ENCODE results near the gene AUTS2. TPM values are rescaled to one million over a fixed set of nuclear protein-coding genes. Genes with fewer than 3 reads are reported as not detected.

AUTS2 gene
- total RNA-seq, 1 experiment from 2014 or later: 2.5 TPM

DNA sequence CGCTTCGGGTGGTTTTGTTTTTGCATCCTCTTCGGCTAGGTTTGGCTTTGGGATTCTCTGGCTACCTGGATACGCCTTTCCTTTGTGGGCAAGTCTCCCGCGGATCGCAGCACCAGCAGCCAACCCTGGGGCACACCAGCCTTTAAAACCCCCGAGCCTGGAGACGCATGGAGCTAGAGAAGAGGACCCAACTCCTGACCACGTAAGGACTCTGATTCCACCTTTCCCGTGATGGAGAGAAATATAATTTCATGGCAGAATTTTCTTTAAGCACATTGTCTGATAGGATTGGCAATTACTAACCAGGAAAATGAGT lies 998.3 kb downstream of the AUTS2 start:
- H3K4me3 ChIP-seq (ENCODE audit: low read depth in 2 of 2, low read length in 2 of 2): peak overlapping the region; percentile 29 to 35
- 0 out of 2 replicates have a peak, but pooled peaks cover 4% of the 10 kb centered on the region for H3K4me1 ChIP-seq (ENCODE audit: control insufficient read depth, insufficient read depth, low read length)
- no TSS peak for BruUV-seq (replicated peaks)
- in situ Hi-C loops (cut with HindIII; ENCODE audit: low pct_unique_long_range_greater_than_20kb, low sequenced_read_pairs) (no loop called here), intact Hi-C loops (cut with micrococcal nuclease; ENCODE audit: unreplicated experiment) (loop anchor here (10.0 kb wide), 1 partner anchor 98 kb away; no protein-coding TSS in a partner anchor)
- ChIA-PET CTCF (no interaction called here), POLR2A (no interaction called here)
- no peaks in the 10 kb centered on the region for H3K9me3 ChIP-seq (ENCODE audit: control insufficient read depth, insufficient read depth, low read depth, low read length)
- no peaks in the 10 kb centered on the region for H3K36me3 ChIP-seq (ENCODE audit: control insufficient read depth, insufficient read depth, low read length)
- no peak overlapping the region for H3K27ac ChIP-seq (ENCODE audit: low read length)
- ATAC-seq (no peak), DNase-seq (ENCODE audit: low read depth, low spot score) (no peak)
- TF ChIP-seq TCF7L2 (IDR thresholded peaks at IDR 0.05; ENCODE audit: low read depth, low read length) (no peak), POLR2AphosphoS5 (IDR thresholded peaks at IDR 0.05; ENCODE audit: low read depth, low read length) (no peak)
- peaks cover 21% of the 10 kb centered on the region for H3K27me3 ChIP-seq (ENCODE audit: control insufficient read depth, insufficient read depth, low read length)

DNA sequence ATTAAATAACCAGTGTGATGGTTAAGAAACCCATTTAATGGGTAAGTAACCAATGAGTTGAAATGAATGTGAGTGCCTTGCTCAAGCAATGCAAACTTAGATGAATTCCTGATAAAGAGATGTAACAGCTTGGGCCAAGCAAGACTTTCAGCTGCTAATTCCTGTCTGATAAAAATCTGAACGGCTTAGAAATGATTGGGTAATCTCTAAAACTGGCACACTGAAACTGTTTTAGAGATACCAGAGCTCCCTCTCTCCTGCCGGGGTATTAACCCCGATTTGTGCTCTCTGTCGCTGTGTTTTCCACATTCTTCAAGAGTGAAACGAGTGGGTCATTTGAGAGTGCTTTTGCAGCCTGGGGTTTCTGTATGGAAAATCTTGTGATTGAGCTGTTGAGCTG lies 998.8 kb downstream of the AUTS2 start:
- no peak overlapping the region for H3K4me3 ChIP-seq (ENCODE audit: low read depth in 2 of 2, low read length in 2 of 2)
- BruUV-seq (replicated peaks): no TSS peak
- peaks cover 21% of the 10 kb centered on the region for H3K27me3 ChIP-seq (ENCODE audit: control insufficient read depth, insufficient read depth, low read length)
- no peaks in the 10 kb centered on the region for H3K9me3 ChIP-seq (ENCODE audit: control insufficient read depth, insufficient read depth, low read depth, low read length)
- ChIA-PET POLR2A (no interaction called here), CTCF (no interaction called here)
- no peak for ATAC-seq
- H3K27ac ChIP-seq (ENCODE audit: low read length): no peak overlapping the region
- intact Hi-C loops (cut with micrococcal nuclease; ENCODE audit: unreplicated experiment) (loop anchor here (10.0 kb wide), 1 partner anchor 98 kb away; no protein-coding TSS in a partner anchor), in situ Hi-C loops (cut with HindIII; ENCODE audit: low pct_unique_long_range_greater_than_20kb, low sequenced_read_pairs) (no loop called here)
- TF ChIP-seq, protein P1, sequence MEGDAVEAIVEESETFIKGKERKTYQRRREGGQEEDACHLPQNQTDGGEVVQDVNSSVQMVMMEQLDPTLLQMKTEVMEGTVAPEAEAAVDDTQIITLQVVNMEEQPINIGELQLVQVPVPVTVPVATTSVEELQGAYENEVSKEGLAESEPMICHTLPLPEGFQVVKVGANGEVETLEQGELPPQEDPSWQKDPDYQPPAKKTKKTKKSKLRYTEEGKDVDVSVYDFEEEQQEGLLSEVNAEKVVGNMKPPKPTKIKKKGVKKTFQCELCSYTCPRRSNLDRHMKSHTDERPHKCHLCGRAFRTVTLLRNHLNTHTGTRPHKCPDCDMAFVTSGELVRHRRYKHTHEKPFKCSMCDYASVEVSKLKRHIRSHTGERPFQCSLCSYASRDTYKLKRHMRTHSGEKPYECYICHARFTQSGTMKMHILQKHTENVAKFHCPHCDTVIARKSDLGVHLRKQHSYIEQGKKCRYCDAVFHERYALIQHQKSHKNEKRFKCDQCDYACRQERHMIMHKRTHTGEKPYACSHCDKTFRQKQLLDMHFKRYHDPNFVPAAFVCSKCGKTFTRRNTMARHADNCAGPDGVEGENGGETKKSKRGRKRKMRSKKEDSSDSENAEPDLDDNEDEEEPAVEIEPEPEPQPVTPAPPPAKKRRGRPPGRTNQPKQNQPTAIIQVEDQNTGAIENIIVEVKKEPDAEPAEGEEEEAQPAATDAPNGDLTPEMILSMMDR (IDR thresholded peaks at IDR 0.05): no peak
- no peak for TF ChIP-seq SIN3A (IDR thresholded peaks at IDR 0.05; ENCODE audit: borderline replicate concordance, insufficient read depth, low read depth, low read length)
- TF ChIP-seq TCF7L2 (IDR thresholded peaks at IDR 0.05; ENCODE audit: low read depth, low read length): no peak
- TF ChIP-seq REST (IDR thresholded peaks at IDR 0.05; ENCODE audit: insufficient read depth in 1 of 2, low read depth in 2 of 2, low read length in 1 of 2): no peak
- no peak for TF ChIP-seq POLR2AphosphoS5 (IDR thresholded peaks at IDR 0.05; ENCODE audit: low read depth, low read length)
- H3K36me3 ChIP-seq (ENCODE audit: control insufficient read depth, insufficient read depth, low read length): no peaks in the 10 kb centered on the region
- H3K4me1 ChIP-seq (ENCODE audit: control insufficient read depth, insufficient read depth, low read length): 0 out of 2 replicates have a peak, but pooled peaks cover 4% of the 10 kb centered on the region
- no peak for DNase-seq (ENCODE audit: low read depth, low spot score)

GRCh38 chr7:70598976-70599375 lies 1000.7 kb downstream of the AUTS2 start:
- Histone ChIP-seq H3K27me3 (ENCODE audit: control insufficient read depth, insufficient read depth, low read length) (peaks cover 21% of the 10 kb centered on the region), H3K4me1 (ENCODE audit: control insufficient read depth, insufficient read depth, low read length) (0 out of 2 replicates have a peak, but pooled peaks cover 4% of the 10 kb centered on the region), H3K9me3 (ENCODE audit: control insufficient read depth, insufficient read depth, low read depth, low read length) (no peaks in the 10 kb centered on the region), H3K36me3 (ENCODE audit: control insufficient read depth, insufficient read depth, low read length) (no peaks in the 10 kb centered on the region), H3K4me3 (ENCODE audit: low read depth in 2 of 2, low read length in 2 of 2) (no peak overlapping the region), H3K27ac (ENCODE audit: low read length) (no peak overlapping the region)
- TF ChIP-seq POLR2AphosphoS5 (IDR thresholded peaks at IDR 0.05; ENCODE audit: low read depth, low read length) (no peak), REST (IDR thresholded peaks at IDR 0.05; ENCODE audit: insufficient read depth in 1 of 2, low read depth in 2 of 2, low read length in 1 of 2) (no peak), TCF7L2 (IDR thresholded peaks at IDR 0.05; ENCODE audit: low read depth, low read length) (no peak), SIN3A (IDR thresholded peaks at IDR 0.05; ENCODE audit: borderline replicate concordance, insufficient read depth, low read depth, low read length) (no peak)
- TF ChIP-seq, protein P1 (IDR thresholded peaks at IDR 0.05): no peak
- BruUV-seq (replicated peaks): no TSS peak
- DNase-seq (ENCODE audit: low read depth, low spot score) (no peak), ATAC-seq (no peak)
- ChIA-PET POLR2A (no interaction called here), CTCF (no interaction called here)
- in situ Hi-C loops (cut with HindIII; ENCODE audit: low pct_unique_long_range_greater_than_20kb, low sequenced_read_pairs) (no loop called here), intact Hi-C loops (cut with micrococcal nuclease; ENCODE audit: unreplicated experiment) (loop anchor here (10.0 kb wide), 1 partner anchor 96 kb away; no protein-coding TSS in a partner anchor)

All from Panc1 (cell line).